CD4-positive, alpha-beta memory T cell (primary cell): ENCODE results near the gene EIF4G3. TPM values are rescaled to one million over a fixed set of nuclear protein-coding genes. Genes with fewer than 3 reads are reported as not detected.
"Not testable (repeated sequence)": the region's sequence is repeated elsewhere in the genome, so short reads cannot be mapped to it uniquely, and the experiment has no call there.

Experiments used
- CTCF ChIA-PET: fragments of 350-600 bp; sonication (Branson Sonifier 250); formaldehyde crosslinking; loops from one replicate; lab custom pipeline; 2021; ENCODE audit warnings: inconsistent platforms; ENCODE audit not compliant: partially characterized antibody; lab: Charles Lee
- POLR2A ChIA-PET: fragments of 350-600 bp; sonication (Branson Sonifier 250); formaldehyde crosslinking; loops from one replicate; lab custom pipeline; 2021; ENCODE audit not compliant: partially characterized antibody; lab: Charles Lee
- DNase-seq, 5 donors: peaks; one replicate each; pipeline versions ENCODE4 v3.0.0 to v3.0.0-alpha.2; 2020 to 2022; ENCODE audit warnings: mixed read lengths in 1 of 5
- H3K27ac ChIP-seq: one replicate; pipeline ENCODE4 v1.7.0; 2013; ENCODE audit warnings: low read depth, low read length
- H3K27me3 ChIP-seq: 2 replicates; pipeline ENCODE4 v1.7.0; 2013; ENCODE audit warnings: mild to moderate bottlenecking, low read length, moderate library complexity; ENCODE audit not compliant: insufficient read depth
- H3K36me3 ChIP-seq: 2 replicates; pipeline ENCODE4 v1.7.0; 2013; ENCODE audit warnings: mild to moderate bottlenecking, low read length, moderate library complexity; ENCODE audit not compliant: insufficient read depth
- H3K4me1 ChIP-seq: 2 replicates; pipeline ENCODE4 v1.7.0; 2013; ENCODE audit warnings: mild to moderate bottlenecking, low read length, moderate library complexity; ENCODE audit not compliant: insufficient read depth
- H3K4me3 ChIP-seq, 2 donors: one replicate each; pipeline ENCODE4 v1.7.0; 2013; ENCODE audit warnings: low read length in 2 of 2, mild to moderate bottlenecking in 1 of 2
- H3K9me3 ChIP-seq, 2 donors: one replicate each; pipeline ENCODE4 v1.7.0; 2013; ENCODE audit warnings: low read length in 2 of 2, control low read depth in 1 of 2; ENCODE audit not compliant: control insufficient read depth in 1 of 2
- H3K27ac Mint-ChIP-seq, 7 donors: one replicate each; pipeline ENCODE4 v1.8.0; 2020 to 2021; ENCODE audit warnings: mixed read lengths in 7 of 7, mild to moderate bottlenecking in 6 of 7, inconsistent platforms in 3 of 7, moderate library complexity in 3 of 7
- H3K27me3 Mint-ChIP-seq, 2 donors: one replicate each; pipeline ENCODE4 v1.8.0; 2020 to 2021; ENCODE audit warnings: mixed read lengths in 2 of 2
- H3K36me3 Mint-ChIP-seq, 2 donors: one replicate each; pipeline ENCODE4 v1.8.0; 2020 to 2021; ENCODE audit warnings: mixed read lengths in 2 of 2, inconsistent platforms in 1 of 2, mild to moderate bottlenecking in 1 of 2
- H3K4me1 Mint-ChIP-seq, 4 donors: one replicate each; pipeline ENCODE4 v1.8.0; 2020 to 2021; ENCODE audit warnings: mixed read lengths in 4 of 4, mild to moderate bottlenecking in 1 of 4
- H3K4me3 Mint-ChIP-seq, 8 donors: one replicate each; pipeline ENCODE4 v1.8.0; 2020 to 2021; ENCODE audit warnings: mixed read lengths in 8 of 8, mild to moderate bottlenecking in 7 of 8, moderate library complexity in 6 of 8, inconsistent platforms in 3 of 8
- H3K9me3 Mint-ChIP-seq, 8 donors: one replicate each; pipeline ENCODE4 v1.8.0; 2020 to 2021; ENCODE audit warnings: mixed read lengths in 8 of 8, mild to moderate bottlenecking in 5 of 8, inconsistent platforms in 3 of 8, moderate library complexity in 1 of 8
- intact Hi-C: fragments of 100-400 bp; cut with micrococcal nuclease; formaldehyde crosslinking; loops from one replicate; pipeline ENCODE4 v1.15.1; 2023
- polyA plus RNA-seq, 2 donors: library from polyadenylated mRNA; unstranded; fragments of 300-500 nt; fragmentation: Illumina TruSeq; gene quantifications; one replicate each; pipeline ENCODE4 v1.2.3, GENCODE V29; 2021
- total RNA-seq, 2 experiments: library from RNA; stranded (reverse); gene quantifications; one replicate each; pipeline ENCODE4 v1.2.3, GENCODE V29; 2021

Gene EIF4G3
- total and polyA plus RNA-seq, 4 experiments from 2014 or later = 1.6 to 18.0 (median 13.1) TPM

- no peak for DNase-seq
- Histone ChIP-seq H3K4me1 (peaks cover 2% of the 10 kb centered on the region), H3K36me3 (no peaks in the 10 kb centered on the region), H3K27ac (no peak overlapping the region), H3K9me3 (no peaks in the 10 kb centered on the region), H3K4me3 (no peak overlapping the region), H3K27me3 (no peaks in the 10 kb centered on the region)
- ChIA-PET CTCF (no interaction called here), POLR2A (no interaction called here)
- H3K4me3 Mint-ChIP-seq = no peak overlapping the region
- peaks cover 3 to 12% of the 10 kb centered on the region in 2 donors for H3K36me3 Mint-ChIP-seq
- H3K27ac Mint-ChIP-seq = no peak overlapping the region
- H3K27me3 Mint-ChIP-seq = no peaks in the 10 kb centered on the region
- H3K9me3 Mint-ChIP-seq = no peaks in the 10 kb centered on the region
- intact Hi-C loops = no loop called here
- peaks cover 3 to 10% (median 6%) of the 10 kb centered on the region in 4 donors for H3K4me1 Mint-ChIP-seq
Observed at GRCh38 chr1:20870718-20871117, 306.0 kb downstream of the EIF4G3 start.

GRCh38 chr1:20868263-20868662 lies 308.4 kb downstream of the EIF4G3 start:
- POLR2A ChIA-PET = no interaction called here
- H3K36me3 Mint-ChIP-seq = peaks cover 14 to 17% of the 10 kb centered on the region in 2 donors
- peaks cover 0 to 1% (median 0%) of the 10 kb centered on the region in 4 donors for H3K4me1 Mint-ChIP-seq
- no peak overlapping the region for H3K4me3 Mint-ChIP-seq
- H3K9me3 Mint-ChIP-seq = no peaks in the 10 kb centered on the region
- intact Hi-C loops = no loop called here
- CTCF ChIA-PET = no interaction called here
- Histone ChIP-seq H3K36me3 (peaks cover 12% of the 10 kb centered on the region), H3K4me3 (no peak overlapping the region), H3K9me3 (no peaks in the 10 kb centered on the region), H3K27me3 (no peaks in the 10 kb centered on the region), H3K27ac (no peak overlapping the region), H3K4me1 (no peaks in the 10 kb centered on the region)
- H3K27ac Mint-ChIP-seq = peak overlapping the region in 1 of 7 donors; percentile 12
- no peak for DNase-seq
- no peaks in the 10 kb centered on the region for H3K27me3 Mint-ChIP-seq

GRCh38 chr1:20867847-20868246 lies 308.9 kb downstream of the EIF4G3 start:
- ChIA-PET POLR2A (no interaction called here), CTCF (interaction anchor here (0.9 kb wide), 1 partner anchor 21 kb away, joined by 3 read pairs; no protein-coding TSS in a partner anchor)
- no peak for DNase-seq
- Mint-ChIP-seq H3K9me3 (no peaks in the 10 kb centered on the region), H3K4me3 (no peak overlapping the region), H3K27me3 (no peaks in the 10 kb centered on the region), H3K4me1 (peaks cover 0 to 1% (median 0%) of the 10 kb centered on the region in 4 donors), H3K36me3 (peaks cover 14 to 17% of the 10 kb centered on the region in 2 donors), H3K27ac (no peak overlapping the region)
- Histone ChIP-seq H3K36me3 (peaks cover 12% of the 10 kb centered on the region), H3K9me3 (no peaks in the 10 kb centered on the region), H3K27me3 (no peaks in the 10 kb centered on the region), H3K4me1 (no peaks in the 10 kb centered on the region), H3K4me3 (no peak overlapping the region), H3K27ac (no peak overlapping the region)
- intact Hi-C loops = no loop called here

DNA sequence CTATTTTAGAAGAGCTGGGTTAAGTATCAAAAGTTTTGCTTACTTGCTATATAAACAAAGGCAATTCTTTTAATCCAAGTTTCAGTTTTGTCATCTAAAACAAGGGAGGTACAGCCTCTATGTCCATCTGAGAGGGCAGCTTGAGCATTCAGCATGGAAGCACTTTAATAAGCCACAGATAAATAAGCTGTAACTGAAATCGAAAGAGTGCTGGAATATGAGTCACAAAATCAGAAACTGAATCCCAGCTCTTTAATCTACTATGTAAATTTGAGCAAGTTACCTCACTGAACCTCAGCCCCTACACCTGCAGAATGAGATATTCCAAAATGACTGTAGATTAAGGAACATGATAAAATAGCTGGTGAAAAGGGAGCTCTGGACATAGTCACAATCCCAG lies 309.6 kb downstream of the EIF4G3 start:
- Histone ChIP-seq H3K4me3 (no peak overlapping the region), H3K36me3 (peaks cover 12% of the 10 kb centered on the region), H3K27me3 (no peaks in the 10 kb centered on the region), H3K4me1 (no peaks in the 10 kb centered on the region), H3K27ac (no peak overlapping the region), H3K9me3 (no peaks in the 10 kb centered on the region)
- no peaks in the 10 kb centered on the region for H3K9me3 Mint-ChIP-seq
- DNase-seq = no peak
- no peak overlapping the region for H3K4me3 Mint-ChIP-seq
- intact Hi-C loops = no loop called here
- POLR2A ChIA-PET = no interaction called here
- peaks cover 0 to 1% (median 0%) of the 10 kb centered on the region in 4 donors for H3K4me1 Mint-ChIP-seq
- no peaks in the 10 kb centered on the region for H3K27me3 Mint-ChIP-seq
- peak overlapping the region in 1 of 7 donors; percentile 15 for H3K27ac Mint-ChIP-seq
- CTCF ChIA-PET = interaction anchor here (0.6 to 0.9 kb wide), 2 partner anchors 21 to 655 kb away, joined by 3 to 4 read pairs; no protein-coding TSS in a partner anchor
- peaks cover 17 to 18% of the 10 kb centered on the region in 2 donors for H3K36me3 Mint-ChIP-seq

DNA sequence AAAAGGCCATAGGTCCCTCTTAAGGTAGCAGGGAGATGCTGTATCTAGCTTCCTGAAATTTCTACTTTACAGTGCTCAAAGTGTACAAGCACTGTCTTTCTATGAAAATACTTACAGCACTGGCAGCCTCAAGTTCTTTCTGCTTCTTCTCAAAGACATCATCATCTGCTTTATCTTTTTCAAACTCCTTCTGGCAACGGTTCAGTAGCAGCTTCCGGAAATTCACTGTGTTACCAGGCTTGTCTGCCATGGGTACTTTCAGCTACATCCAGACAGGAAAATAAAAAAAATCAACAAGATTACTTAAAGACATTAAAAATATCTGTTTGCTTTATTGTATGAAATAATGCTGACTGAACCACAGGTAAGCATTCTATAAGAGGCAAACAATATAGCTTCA lies 311.7 kb downstream of the EIF4G3 start:
- H3K4me3 Mint-ChIP-seq = no peak overlapping the region
- H3K9me3 Mint-ChIP-seq = no peaks in the 10 kb centered on the region
- H3K27me3 Mint-ChIP-seq = no peaks in the 10 kb centered on the region
- ChIA-PET POLR2A (no interaction called here), CTCF (interaction anchor here (1.1 to 1.3 kb wide), 2 partner anchors 168 to 331 kb away, joined by 3 to 5 read pairs; no protein-coding TSS in a partner anchor)
- H3K27ac Mint-ChIP-seq = no peak overlapping the region
- no peaks in the 10 kb centered on the region for H3K27me3 ChIP-seq
- no peak overlapping the region for H3K4me3 ChIP-seq
- no peaks in the 10 kb centered on the region for H3K4me1 Mint-ChIP-seq
- intact Hi-C loops = no loop called here
- H3K9me3 ChIP-seq = no peaks in the 10 kb centered on the region
- DNase-seq = no peak
- H3K4me1 ChIP-seq = no peaks in the 10 kb centered on the region
- H3K27ac ChIP-seq = no peak overlapping the region
- H3K36me3 Mint-ChIP-seq = peaks cover 34% of the 10 kb centered on the region in 2 donors
- H3K36me3 ChIP-seq = peaks cover 12% of the 10 kb centered on the region

GRCh38 chr1:20854529-20854928 lies 322.2 kb downstream of the EIF4G3 start:
- no peaks in the 10 kb centered on the region for H3K4me1 ChIP-seq
- H3K4me3 ChIP-seq = no peak overlapping the region
- Mint-ChIP-seq H3K4me1 (no peaks in the 10 kb centered on the region), H3K9me3 (no peaks in the 10 kb centered on the region), H3K27me3 (no peaks in the 10 kb centered on the region), H3K36me3 (peaks cover 52 to 58% of the 10 kb centered on the region in 2 donors), H3K4me3 (no peak overlapping the region), H3K27ac (no peak overlapping the region)
- H3K36me3 ChIP-seq = peaks cover 5% of the 10 kb centered on the region
- DNase-seq = no peak
- H3K27me3 ChIP-seq = no peaks in the 10 kb centered on the region
- no peaks in the 10 kb centered on the region for H3K9me3 ChIP-seq
- no peak overlapping the region for H3K27ac ChIP-seq
- intact Hi-C loops = no loop called here
- ChIA-PET CTCF (interaction anchor here (0.9 to 1.0 kb wide), 2 partner anchors 8 to 86 kb away, joined by 3 read pairs; no protein-coding TSS in a partner anchor), POLR2A (no interaction called here)

DNA sequence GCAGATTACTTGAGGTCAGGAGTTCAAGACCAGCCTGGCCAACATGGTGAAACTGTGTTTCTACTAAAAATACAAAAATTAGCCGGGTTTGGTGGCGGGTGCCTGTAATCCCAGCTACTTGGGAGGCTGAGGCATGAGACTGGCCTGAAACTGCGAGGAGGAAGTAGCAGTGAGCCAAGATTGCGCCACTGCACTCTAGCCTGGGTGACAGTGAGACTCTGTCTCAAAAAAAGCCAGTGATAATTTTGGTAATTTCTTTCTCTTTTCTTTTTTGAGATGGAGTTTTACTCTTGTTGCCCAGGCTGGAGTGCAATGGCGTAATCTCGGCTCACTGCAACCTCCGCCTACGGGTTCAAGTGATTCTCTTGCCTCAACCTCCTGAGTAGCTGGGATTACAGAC lies 324.9 kb downstream of the EIF4G3 start:
- H3K9me3 ChIP-seq, H3K27ac ChIP-seq, POLR2A ChIA-PET, H3K27ac Mint-ChIP-seq, H3K9me3 Mint-ChIP-seq, H3K4me1 Mint-ChIP-seq, H3K27me3 Mint-ChIP-seq, DNase-seq, H3K4me3 ChIP-seq, CTCF ChIA-PET, H3K36me3 ChIP-seq, H3K27me3 ChIP-seq, intact Hi-C loops, H3K4me1 ChIP-seq, H3K4me3 Mint-ChIP-seq: not testable (repeated sequence)
- peaks cover 36 to 53% of the 10 kb centered on the region in 2 donors for H3K36me3 Mint-ChIP-seq
